Heart left ventricle (tissue), 16 donors: ENCODE data around the gene HYCC1. TPM values are rescaled to one million over a fixed set of nuclear protein-coding genes. Genes with fewer than 3 reads are reported as not detected.

Experiments used
- ATAC-seq, 4 donors: fragments of 200-7000 bp; cut with Tn5 transposase; one replicate each; pipeline ENCODE4 v1.9.1; 2020 to 2022; ENCODE audit warnings: moderate library complexity in 4 of 4, mild to moderate bottlenecking in 3 of 4, moderate number of reproducible peaks in 1 of 4
- DNase-seq, 5 donors: peaks; one replicate each; pipeline ENCODE4 v3.0.0-alpha.2; 2020
- H3K27ac ChIP-seq, 12 donors: fragments of 200-600 bp; sonication (generic) in 4 of 12; one replicate each; pipeline versions ENCODE4 v1.5.0 to v1.8.0; 2016 to 2022; ENCODE audit warnings: mild to moderate bottlenecking in 2 of 12
- H3K27me3 ChIP-seq, 9 donors: fragments of 200-600 bp; sonication (generic) in 2 of 9; one replicate each; pipeline versions ENCODE4 v1.5.1 to v1.8.0; 2016 to 2022; ENCODE audit warnings: mild to moderate bottlenecking in 3 of 9
- H3K36me3 ChIP-seq, 9 donors: fragments of 200-600 bp; sonication (generic) in 2 of 9; one replicate each; pipeline versions ENCODE4 v1.5.0 to v1.8.0; 2018 to 2022; ENCODE audit warnings: mild to moderate bottlenecking in 2 of 9
- H3K4me1 ChIP-seq, 12 donors: fragments of 200-600 bp; sonication (generic) in 4 of 12; one replicate each; pipeline versions ENCODE4 v1.5.0 to v1.8.0; 2016 to 2022; ENCODE audit warnings: mild to moderate bottlenecking in 3 of 12
- H3K4me3 ChIP-seq, 12 donors: fragments of 200-600 bp; sonication (generic) in 4 of 12; one replicate each; pipeline versions ENCODE4 v1.5.0 to v1.8.0; 2017 to 2022; ENCODE audit warnings: mild to moderate bottlenecking in 9 of 12, moderate library complexity in 4 of 12
- H3K9me3 ChIP-seq, 12 donors: fragments of 200-600 bp; sonication (generic) in 4 of 12; one replicate each; pipeline versions ENCODE4 v1.5.0 to v1.8.0; 2016 to 2022; ENCODE audit warnings: mild to moderate bottlenecking in 1 of 12
- POLR2A ChIP-seq, 2 donors: fragments of 450-650 bp; IDR thresholded peaks; one replicate each; pipeline ENCODE4 v1.6.1; 2017; ENCODE audit warnings: antibody characterized with exemption in 2 of 2, mild to moderate bottlenecking in 2 of 2, moderate library complexity in 2 of 2
- WGBS, 4 donors: extraction: QIAGEN DNeasy Blood & Tissue Kit in 2 of 4; methylation state at CpG; one replicate each; pipeline versions ENCODE4 v1.1.5 to v1.1.7; 2013 to 2018; 5-methylcytosine and 5-hydroxymethylcytosine counted together
- intact Hi-C, 10 donors: fragments of 100-400 bp; cut with DNase I; formaldehyde crosslinking; loops; one replicate each; pipeline versions ENCODE4 v1.11.1 to v1.14.2; 2022
- polyA plus RNA-seq, 2 donors: library from polyadenylated mRNA; stranded (reverse); fragments of 200-250 nt; gene quantifications; one replicate each; pipeline ENCODE4 v1.2.3, GENCODE V29; 2013
- total RNA-seq, 9 donors: library from RNA; depleted of rRNA in 2 of 9; stranded (reverse); fragments of >200 nt in 2 of 9; fragmentation: NEBNext Ultra II Directional in 3 of 9; extraction: Animal tissue kit (Norgen Biotek cat#: 25700) in 3 of 9; gene quantifications; one replicate each; pipeline versions ENCODE4 v1.1.0 to v1.2.4, GENCODE V29; 2016 to 2023
- TF ChIP-seq, protein P1 (sequence below), 12 donors: fragments of 200-600 bp; sonication (generic) in 4 of 12; IDR thresholded peaks; one replicate each; pipeline versions ENCODE4 v1.5.0 to v1.8.0; 2018 to 2022; ENCODE audit warnings: antibody characterized with exemption in 12 of 12, mild to moderate bottlenecking in 5 of 12
- donor health status: ischemic (EF 13 %, LVEDD 7.1; RV severe dilation, severe dysfunction).
- donor health status: healthy with polysubstance abuse.
- donor health status: DM: no; HTN: yes; CAD: no.
- donor health status: DM: no; HTN: no; CAD: no.
- donor health status: ischemic (EF 25% LVEDD 6.9; RV normal size, moderate dysfunction).
- donor health status: ischemic (EF 25% LVEDD 5.7; RV mildly dilated, moderate dysfunction).
- donor health status: healthy.
- donor health status: DM: yes; HTN: yes; CAD: no.
- donor health status: ischemic (EF 35%, LVEDD 5.7; RV mildly dilated, moderate dysfunction).
- donor health status: nonischemic (EF 11% LVEDD 7.7; RV severe dilation, severe dysfunction).
- donor health status: DM: yes; HTN: yes; CAD: no.
- donor health status: PGD.
- donor health status: ischemic (EF 29% LVEDD 5.4; RV normal size, mild dysfunction).
- donor health status: nonischemic (EF 23%, LVEDD 6.1; RV moderate dilation, normal function).

Gene HYCC1
- total and polyA plus RNA-seq, 11 donors = 6.1 to 48.2 (median 33.2) TPM

DNA sequence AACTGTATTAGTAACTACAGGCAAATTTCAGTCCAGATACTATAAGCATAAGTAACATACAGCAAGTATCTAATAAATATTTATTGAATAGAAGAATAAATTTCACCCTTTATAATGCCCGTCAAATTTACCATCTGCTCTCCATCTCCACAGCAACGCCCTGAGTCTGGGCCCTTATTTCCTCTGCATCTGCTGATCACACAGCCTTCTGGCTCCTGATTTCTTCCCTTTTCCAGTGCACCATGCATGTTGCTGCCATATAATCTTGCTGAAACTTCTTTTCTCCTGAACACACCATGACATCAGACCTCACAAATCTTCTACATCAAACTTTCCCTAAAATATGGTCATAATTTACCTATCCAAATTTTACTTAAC lies 15.4 kb downstream of the HYCC1 start:
- H3K9me3 ChIP-seq = no peaks in the 10 kb centered on the region
- H3K27ac ChIP-seq = no peak overlapping the region
- DNase-seq (no peak), ATAC-seq (no peak)
- WGBS, 4 donors = 78 to 90% (median 83%) methylated on average over 2 of the region's 2 CpGs
- no peaks in the 10 kb centered on the region for H3K27me3 ChIP-seq
- TF ChIP-seq, protein P1, sequence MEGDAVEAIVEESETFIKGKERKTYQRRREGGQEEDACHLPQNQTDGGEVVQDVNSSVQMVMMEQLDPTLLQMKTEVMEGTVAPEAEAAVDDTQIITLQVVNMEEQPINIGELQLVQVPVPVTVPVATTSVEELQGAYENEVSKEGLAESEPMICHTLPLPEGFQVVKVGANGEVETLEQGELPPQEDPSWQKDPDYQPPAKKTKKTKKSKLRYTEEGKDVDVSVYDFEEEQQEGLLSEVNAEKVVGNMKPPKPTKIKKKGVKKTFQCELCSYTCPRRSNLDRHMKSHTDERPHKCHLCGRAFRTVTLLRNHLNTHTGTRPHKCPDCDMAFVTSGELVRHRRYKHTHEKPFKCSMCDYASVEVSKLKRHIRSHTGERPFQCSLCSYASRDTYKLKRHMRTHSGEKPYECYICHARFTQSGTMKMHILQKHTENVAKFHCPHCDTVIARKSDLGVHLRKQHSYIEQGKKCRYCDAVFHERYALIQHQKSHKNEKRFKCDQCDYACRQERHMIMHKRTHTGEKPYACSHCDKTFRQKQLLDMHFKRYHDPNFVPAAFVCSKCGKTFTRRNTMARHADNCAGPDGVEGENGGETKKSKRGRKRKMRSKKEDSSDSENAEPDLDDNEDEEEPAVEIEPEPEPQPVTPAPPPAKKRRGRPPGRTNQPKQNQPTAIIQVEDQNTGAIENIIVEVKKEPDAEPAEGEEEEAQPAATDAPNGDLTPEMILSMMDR (IDR thresholded peaks at IDR 0.05) = no peak
- no peak for TF ChIP-seq POLR2A (IDR thresholded peaks at IDR 0.05)
- intact Hi-C loops = no loop called here
- no peaks in the 10 kb centered on the region for H3K36me3 ChIP-seq
- peaks cover 0 to 38% (median 12%) of the 10 kb centered on the region in 12 donors for H3K4me1 ChIP-seq
- H3K4me3 ChIP-seq = no peak overlapping the region

DNA sequence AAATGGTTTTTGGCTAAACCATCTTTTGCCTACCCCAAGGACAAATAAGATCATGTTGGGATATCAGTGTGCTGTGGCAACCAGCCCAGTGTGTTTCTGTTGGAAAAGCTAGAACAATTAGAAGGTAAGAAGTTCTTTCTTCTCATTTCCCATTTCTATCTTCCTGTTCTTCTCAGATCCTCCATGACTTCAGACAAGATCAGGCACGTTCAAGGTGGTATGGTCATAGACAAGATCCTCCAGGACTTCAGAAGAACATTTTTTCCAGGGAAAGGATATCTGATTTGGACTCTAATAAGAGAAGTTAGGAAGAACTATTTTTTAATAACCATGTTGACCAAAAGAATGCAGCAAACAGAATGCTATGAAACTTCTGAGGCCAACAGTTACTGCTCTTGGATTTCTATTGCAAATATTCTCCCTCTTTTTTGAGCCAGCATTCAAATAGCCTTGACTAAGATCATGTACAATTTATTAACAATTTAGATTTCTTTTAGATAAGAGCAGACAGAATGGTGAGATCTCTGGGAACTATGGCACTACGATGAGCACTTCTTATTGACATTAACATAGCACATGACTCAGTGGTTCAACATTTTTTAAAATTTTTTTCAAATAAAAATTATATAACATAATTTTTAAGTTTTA lies 15.9 kb downstream of the HYCC1 start:
- peaks cover 0 to 35% (median 9%) of the 10 kb centered on the region in 12 donors for H3K4me1 ChIP-seq
- no peaks in the 10 kb centered on the region for H3K36me3 ChIP-seq
- WGBS, 4 donors = 87 to 93% (median 91%) methylated on average over 2 of the region's 2 CpGs
- H3K9me3 ChIP-seq = no peaks in the 10 kb centered on the region
- ATAC-seq (no peak), DNase-seq (no peak)
- intact Hi-C loops = no loop called here
- TF ChIP-seq, protein P1 (IDR thresholded peaks at IDR 0.05) = no peak
- H3K27ac ChIP-seq = no peak overlapping the region
- no peaks in the 10 kb centered on the region for H3K27me3 ChIP-seq
- no peak overlapping the region for H3K4me3 ChIP-seq

DNA sequence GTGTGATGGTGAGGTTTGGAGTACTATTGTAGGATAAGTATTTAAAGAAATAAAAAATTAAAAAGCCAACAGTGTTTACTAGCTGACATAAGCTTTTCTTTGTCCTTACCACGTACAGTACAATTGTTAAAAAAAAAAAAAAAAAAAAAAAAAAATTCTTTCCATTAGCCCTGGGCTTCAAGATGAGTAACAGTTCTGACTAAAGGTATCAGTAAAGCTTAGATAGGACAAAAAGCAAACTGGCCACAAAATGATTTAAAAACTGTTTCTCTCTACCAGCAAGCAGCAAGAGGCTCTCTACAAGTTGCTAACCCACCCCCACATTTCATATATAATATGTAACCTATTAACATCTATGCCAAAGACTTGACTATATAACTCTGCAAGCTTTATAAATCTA lies 17.5 kb downstream of the HYCC1 start:
- intact Hi-C loops = no loop called here
- Histone ChIP-seq H3K36me3 (no peaks in the 10 kb centered on the region), H3K4me1 (peaks cover 0 to 31% (median 7%) of the 10 kb centered on the region in 12 donors), H3K27ac (no peak overlapping the region), H3K9me3 (no peaks in the 10 kb centered on the region), H3K4me3 (no peak overlapping the region), H3K27me3 (no peaks in the 10 kb centered on the region)
- TF ChIP-seq POLR2A (IDR thresholded peaks at IDR 0.05) = no peak
- 21 to 28% (median 22%) methylated on average over 1 of the region's 1 CpG for WGBS, 4 donors
- ATAC-seq (no peak), DNase-seq (no peak)

DNA sequence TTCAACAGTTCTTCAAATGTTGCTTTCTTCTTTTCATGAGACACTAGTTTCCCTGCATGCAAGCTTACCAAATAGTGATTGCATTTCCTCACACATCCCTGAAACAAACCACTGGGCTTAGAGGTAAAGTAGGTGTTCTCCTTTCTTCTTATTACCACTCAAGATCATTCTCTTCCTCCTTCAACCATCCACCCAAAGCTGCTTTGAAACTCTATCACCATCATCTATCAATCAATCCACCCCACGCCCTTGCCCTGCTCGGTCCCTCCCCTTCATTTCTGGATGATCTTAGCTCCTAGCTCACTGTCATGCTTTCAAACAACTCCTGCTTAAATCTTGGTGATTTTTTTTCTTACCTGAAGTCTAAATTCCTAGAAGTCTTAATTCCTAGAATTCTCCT lies 18.9 kb downstream of the HYCC1 start:
- 98 to 100% (median 98%) methylated on average over 2 of the region's 2 CpGs for WGBS, 4 donors
- Histone ChIP-seq H3K4me3 (no peak overlapping the region), H3K4me1 (peaks cover 0 to 23% (median 7%) of the 10 kb centered on the region in 12 donors), H3K27me3 (no peaks in the 10 kb centered on the region), H3K9me3 (no peaks in the 10 kb centered on the region), H3K27ac (no peak overlapping the region), H3K36me3 (no peaks in the 10 kb centered on the region)
- no peak for TF ChIP-seq POLR2A (IDR thresholded peaks at IDR 0.05)
- TF ChIP-seq, protein P1 (IDR thresholded peaks at IDR 0.05) = no peak
- intact Hi-C loops = no loop called here
- DNase-seq = no peak
- ATAC-seq = no peak
